ENCODE measurements around the gene CSNK2A3.

Gene CSNK2A3

DNA sequence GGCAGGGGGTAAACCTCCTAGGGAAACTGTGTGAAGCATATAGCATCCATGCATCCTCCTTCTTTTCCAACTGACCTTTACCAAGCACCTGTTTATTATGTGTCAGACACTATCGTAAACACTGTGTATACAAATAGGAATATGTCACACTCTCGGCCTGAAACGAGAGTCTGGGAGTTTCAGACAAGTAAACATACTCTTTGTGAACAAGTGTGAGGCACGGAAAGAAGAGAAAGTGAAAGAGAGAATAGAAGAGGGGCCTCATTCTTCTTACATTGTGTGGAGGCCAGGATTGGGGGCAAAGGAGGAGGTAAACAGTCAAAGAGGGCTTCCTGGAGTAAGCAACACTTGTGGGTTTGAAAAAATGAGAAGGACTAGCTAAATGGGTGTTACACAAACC lies 16.4 kb downstream of the CSNK2A3 start:
- no peak for DNase-seq (ENCODE audit: low spot score)

GRCh38 chr11:11335043-11335442 lies 18.0 kb downstream of the CSNK2A3 start:
- no peak for DNase-seq (ENCODE audit: low spot score)

GRCh38 chr11:11334607-11335006 lies 18.4 kb downstream of the CSNK2A3 start:
- no peak for DNase-seq (ENCODE audit: low spot score)

DNA sequence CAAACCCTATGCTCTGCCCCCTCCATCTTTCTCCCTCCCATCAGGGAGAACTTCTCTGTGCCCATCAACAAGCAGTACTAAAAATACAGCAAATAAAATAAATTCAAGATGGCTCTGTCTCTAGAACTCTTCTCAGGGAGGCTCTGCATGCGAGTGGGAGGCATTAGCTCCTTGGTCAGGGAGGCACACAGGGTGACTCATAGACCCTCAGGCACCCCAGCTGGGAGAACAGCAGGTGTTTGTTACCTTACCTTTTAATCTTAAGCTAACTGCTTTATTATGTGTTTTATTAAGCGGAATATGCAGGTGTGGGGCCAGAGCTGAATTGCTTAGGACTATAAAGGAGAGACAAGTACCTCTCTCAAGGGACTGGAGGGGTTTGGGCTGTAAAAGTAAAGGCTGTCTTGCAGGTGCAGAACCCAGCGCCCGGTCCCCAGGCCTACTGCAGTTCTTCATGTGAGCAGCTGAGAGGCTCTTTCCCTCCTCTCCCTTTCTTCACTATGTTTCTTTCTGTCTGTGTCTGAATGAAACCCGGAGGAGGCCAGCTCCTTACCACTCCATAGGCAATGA lies 20.8 kb downstream of the CSNK2A3 start:
- DNase-seq (ENCODE audit: low spot score): no peak

- no peak for DNase-seq (ENCODE audit: low spot score)
Measured at GRCh38 chr11:11329062-11329806, 23.8 kb downstream of the CSNK2A3 start.

- DNase-seq (ENCODE audit: low spot score): no peak
Measured at GRCh38 chr11:11324090-11324489, 29.0 kb downstream of the CSNK2A3 start.

- DNase-seq (ENCODE audit: low spot score): no peak
Measured at GRCh38 chr11:11322101-11322500, 30.9 kb downstream of the CSNK2A3 start.

DNA sequence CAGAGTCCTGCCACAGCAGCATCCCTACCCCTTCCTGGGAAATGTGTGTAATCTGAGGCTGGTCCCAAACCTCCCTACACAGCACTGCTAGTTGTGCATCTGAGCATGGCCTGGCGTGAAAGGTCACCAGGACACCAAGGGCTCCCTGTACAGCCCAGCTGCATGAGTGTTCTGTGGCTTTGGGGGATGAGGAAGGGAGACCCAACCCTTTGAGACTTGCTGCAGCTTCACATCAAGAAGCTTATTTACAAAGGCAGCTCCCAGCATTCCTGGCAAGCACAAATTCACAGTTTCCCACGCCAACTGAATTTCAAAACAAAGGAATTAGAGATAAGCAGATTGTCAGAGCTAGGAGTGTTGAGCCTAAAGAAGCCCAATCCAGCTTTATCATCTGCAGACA lies 32.2 kb downstream of the CSNK2A3 start:
- DNase-seq (ENCODE audit: low spot score): no peak

- DNase-seq (ENCODE audit: low spot score): no peak
Measured at GRCh38 chr11:11318961-11319360, 34.1 kb downstream of the CSNK2A3 start.

DNA sequence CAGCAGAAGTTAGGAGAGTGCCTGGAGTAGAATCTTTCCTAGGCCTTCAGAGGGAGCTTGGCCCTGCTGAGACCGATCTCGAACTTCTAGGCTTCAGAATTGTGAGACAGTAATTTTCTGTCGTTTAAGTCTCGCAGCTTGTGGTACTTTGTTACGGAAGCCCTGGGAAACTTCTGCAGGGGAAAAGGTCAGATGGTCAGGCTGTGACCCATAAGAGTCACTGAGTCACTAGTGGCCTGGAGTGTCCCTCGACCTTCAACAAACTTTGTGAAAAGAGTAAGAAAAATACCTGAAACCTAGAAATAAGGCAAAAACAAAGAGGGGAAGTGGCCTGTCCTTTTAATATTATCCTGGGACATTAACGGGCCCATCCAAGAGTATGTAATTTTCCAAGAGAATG lies 34.6 kb downstream of the CSNK2A3 start:
- no peak for DNase-seq (ENCODE audit: low spot score)

- no peak for DNase-seq (ENCODE audit: low spot score)
Measured at GRCh38 chr11:11316651-11317230, 36.3 kb downstream of the CSNK2A3 start.

DNA sequence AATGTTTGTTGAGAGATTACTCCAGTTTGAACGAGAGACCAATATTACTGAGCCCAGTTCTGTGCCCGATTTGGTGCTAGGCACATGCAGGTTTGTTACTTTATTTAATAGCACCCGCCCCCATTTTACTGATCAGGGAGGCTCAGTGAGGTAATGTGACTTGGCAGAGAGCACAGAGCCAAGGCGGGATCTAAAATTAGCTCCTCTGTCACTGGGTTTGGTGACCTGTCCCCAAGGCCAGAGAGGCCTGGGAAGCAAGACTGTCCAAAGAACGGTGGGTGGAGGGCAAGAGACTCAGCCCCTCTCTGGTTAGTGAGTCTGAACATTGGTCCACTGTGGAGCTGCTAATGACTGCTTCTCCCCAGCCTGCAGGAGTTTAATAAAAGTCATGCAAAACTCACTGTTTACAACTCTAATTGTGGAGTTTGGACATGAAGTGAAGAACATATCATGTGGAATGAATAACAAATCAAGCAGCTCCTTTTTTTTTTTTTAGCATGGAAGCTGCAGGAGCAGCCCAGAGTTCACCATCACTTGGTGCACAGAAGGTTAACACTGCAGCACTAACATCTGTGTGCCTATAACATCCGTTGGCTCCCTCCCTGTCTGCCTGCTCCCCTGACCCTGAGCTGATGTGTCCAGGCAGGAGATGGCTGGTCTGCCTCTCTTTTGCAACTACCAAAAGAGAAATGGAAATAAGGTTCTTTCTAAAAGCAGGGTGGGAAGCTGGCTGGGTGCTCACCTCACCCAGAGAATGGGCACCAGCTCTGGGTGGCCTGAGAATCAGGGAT lies 39.0 kb downstream of the CSNK2A3 start:
- DNase-seq (ENCODE audit: low spot score): no peak

- DNase-seq (ENCODE audit: low spot score): no peak
Measured at GRCh38 chr11:11313426-11313825, 39.6 kb downstream of the CSNK2A3 start.

DNA sequence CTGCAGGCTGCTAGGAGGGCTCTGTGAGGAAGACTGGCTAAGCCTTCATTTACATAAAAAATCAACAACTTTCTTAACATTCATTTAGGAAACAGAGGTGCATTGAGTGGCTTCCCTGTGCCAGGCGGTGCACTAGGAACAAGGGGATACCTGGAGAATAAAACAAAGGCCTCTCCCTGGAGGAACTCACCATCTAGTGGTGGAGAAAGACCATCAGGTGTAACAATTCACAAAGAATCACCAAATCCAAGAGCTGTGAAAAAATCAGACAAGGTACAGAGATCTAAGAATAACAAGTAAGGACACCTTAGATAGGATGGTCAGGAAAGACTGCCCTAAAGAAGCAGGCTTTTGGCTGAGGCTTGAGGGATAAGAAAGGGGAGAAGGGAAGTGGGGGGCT lies 40.3 kb downstream of the CSNK2A3 start:
- DNase-seq (ENCODE audit: low spot score): no peak

DNA sequence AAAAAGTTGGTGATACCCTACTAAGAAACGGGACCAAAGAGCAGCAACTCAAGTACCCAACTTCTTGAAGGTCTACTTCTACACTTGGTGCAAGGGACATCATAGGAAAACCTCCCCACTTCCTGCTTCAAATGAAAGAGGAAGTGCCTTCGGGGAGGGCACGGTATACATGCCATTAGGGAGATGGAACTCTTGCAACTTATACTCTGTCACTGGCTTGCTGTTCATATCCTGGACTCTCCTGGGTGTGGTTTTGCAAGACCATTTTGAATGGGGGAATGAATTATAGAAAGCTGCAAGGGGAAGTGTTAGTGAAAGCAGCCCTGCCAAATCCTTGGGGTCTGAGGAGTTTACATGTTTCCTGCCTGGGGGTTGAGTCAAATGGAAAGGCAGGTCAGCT lies 41.9 kb downstream of the CSNK2A3 start:
- DNase-seq (ENCODE audit: low spot score): no peak

GRCh38 chr11:11309906-11310305 lies 43.1 kb downstream of the CSNK2A3 start:
- DNase-seq (ENCODE audit: low spot score): no peak

DNA sequence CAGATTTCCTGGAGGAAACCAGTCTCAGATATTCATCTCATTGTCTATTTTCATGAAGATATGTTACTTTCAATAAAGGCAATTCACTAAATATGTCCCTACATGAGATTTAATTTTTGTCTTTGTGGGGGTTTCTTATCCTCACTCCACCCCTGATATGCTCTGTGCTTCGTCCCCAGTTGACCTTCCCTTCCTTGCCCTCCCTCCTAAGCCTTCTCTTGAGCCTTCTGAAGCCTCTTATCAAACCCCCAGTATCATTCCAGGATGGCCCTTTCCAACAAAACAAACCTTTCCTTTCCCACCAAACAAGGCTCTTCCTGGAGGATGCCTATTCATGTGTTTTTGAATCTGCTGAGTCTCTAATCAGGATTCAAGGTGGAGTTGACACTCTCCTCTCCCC lies 44.8 kb downstream of the CSNK2A3 start:
- no peak for DNase-seq (ENCODE audit: low spot score)

DNA sequence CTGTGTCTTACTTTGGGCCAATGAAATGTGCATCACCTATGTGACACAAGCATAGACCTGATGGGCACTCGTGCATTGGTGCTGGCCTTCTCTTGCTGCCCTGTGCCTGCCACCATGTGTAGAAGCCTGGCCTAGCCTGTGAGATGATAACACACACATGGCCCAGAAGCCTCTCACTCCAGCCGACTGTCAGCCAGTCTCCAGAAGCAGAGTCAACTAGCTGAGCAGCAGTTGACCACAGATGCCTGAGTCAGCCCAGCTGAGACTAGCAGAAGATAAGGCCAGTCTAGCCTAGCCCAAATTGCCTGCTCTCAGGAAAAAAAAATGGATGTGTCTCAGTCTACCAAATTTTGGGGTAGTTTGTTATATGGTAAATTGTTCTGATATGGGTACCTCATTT lies 46.2 kb downstream of the CSNK2A3 start:
- no peak for DNase-seq (ENCODE audit: low spot score)

GRCh38 chr11:11304550-11304949 lies 48.5 kb downstream of the CSNK2A3 start:
- no peak for DNase-seq (ENCODE audit: low spot score)

- DNase-seq (ENCODE audit: low spot score): no peak
Measured at GRCh38 chr11:11302565-11302964, 50.5 kb downstream of the CSNK2A3 start.

Data from SK-N-DZ (cell line).